Progenitor cell of endocrine pancreas (in vitro differentiated cells): ENCODE measurements around the gene UBQLN2. TPM values are rescaled to one million over a fixed set of nuclear protein-coding genes. Genes with fewer than 3 reads are reported as not detected.

ENCODE experiments used
- DNase-seq: peaks from one replicate; pipeline ENCODE4 v3.0.0; 2021; ENCODE audit warnings: low spot score; ENCODE audit not compliant: unreplicated experiment
- H3K27ac Mint-ChIP-seq: 2 replicates; pipeline ENCODE4 v1.8.0; 2021; ENCODE audit warnings: mild to moderate bottlenecking, moderate library complexity, mixed read lengths
- H3K27me3 Mint-ChIP-seq: 2 replicates; pipeline ENCODE4 v1.8.0; 2021; ENCODE audit warnings: mixed read lengths
- H3K36me3 Mint-ChIP-seq: 2 replicates; pipeline ENCODE4 v1.8.0; 2022; ENCODE audit warnings: mixed read lengths; ENCODE audit not compliant: insufficient read depth
- H3K4me1 Mint-ChIP-seq: 2 replicates; pipeline ENCODE4 v1.8.0; 2021; ENCODE audit warnings: low read depth, mixed read lengths
- H3K4me3 Mint-ChIP-seq: 2 replicates; pipeline ENCODE4 v1.8.0; 2021; ENCODE audit warnings: low read depth, mild to moderate bottlenecking, moderate library complexity, mixed read lengths
- H3K9me3 Mint-ChIP-seq: 2 replicates; pipeline ENCODE4 v1.8.0; 2021; ENCODE audit warnings: low read depth, mixed read lengths
- total RNA-seq: library from RNA; stranded (reverse); gene quantifications from 2 replicates; pipeline ENCODE4 v1.2.1, GENCODE V29; 2021
- TF ChIP-seq, protein P1 (sequence below): fragments of 200-600 bp; sonication (generic); IDR thresholded peaks from one replicate; pipeline ENCODE4 v1.5.0; 2021; ENCODE audit warnings: antibody characterized with exemption, mild to moderate bottlenecking; ENCODE audit not compliant: unreplicated experiment

The UBQLN2 gene
- total RNA-seq, 1 donor from 2014 or later, result 40.0 TPM

DNA sequence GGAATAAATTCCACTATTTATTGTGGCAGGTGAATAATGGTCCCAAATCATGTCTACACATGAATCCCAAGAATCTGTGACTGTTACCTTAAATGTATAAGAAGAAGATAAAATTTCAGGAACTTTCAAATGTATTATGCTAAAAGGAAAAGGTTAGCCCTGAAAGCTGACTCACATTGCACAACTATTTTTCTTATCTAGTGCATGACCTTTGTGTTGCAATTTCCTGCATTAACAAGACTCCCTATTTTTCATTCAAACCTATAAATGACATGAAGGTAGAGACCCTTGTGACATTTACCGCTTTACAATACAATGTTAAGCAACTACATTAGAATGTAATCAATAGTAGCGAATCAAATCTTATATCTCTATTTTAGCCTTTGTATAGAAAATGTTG, 36.7 kb downstream of the UBQLN2 start:
- no peak overlapping the region for H3K4me3 Mint-ChIP-seq
- TF ChIP-seq, protein P1, sequence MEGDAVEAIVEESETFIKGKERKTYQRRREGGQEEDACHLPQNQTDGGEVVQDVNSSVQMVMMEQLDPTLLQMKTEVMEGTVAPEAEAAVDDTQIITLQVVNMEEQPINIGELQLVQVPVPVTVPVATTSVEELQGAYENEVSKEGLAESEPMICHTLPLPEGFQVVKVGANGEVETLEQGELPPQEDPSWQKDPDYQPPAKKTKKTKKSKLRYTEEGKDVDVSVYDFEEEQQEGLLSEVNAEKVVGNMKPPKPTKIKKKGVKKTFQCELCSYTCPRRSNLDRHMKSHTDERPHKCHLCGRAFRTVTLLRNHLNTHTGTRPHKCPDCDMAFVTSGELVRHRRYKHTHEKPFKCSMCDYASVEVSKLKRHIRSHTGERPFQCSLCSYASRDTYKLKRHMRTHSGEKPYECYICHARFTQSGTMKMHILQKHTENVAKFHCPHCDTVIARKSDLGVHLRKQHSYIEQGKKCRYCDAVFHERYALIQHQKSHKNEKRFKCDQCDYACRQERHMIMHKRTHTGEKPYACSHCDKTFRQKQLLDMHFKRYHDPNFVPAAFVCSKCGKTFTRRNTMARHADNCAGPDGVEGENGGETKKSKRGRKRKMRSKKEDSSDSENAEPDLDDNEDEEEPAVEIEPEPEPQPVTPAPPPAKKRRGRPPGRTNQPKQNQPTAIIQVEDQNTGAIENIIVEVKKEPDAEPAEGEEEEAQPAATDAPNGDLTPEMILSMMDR, result no peak
- H3K36me3 Mint-ChIP-seq, result no peaks in the 10 kb centered on the region
- DNase-seq, result no peak
- H3K9me3 Mint-ChIP-seq, result peaks cover 21% of the 10 kb centered on the region
- H3K27me3 Mint-ChIP-seq, result no peaks in the 10 kb centered on the region
- no peak overlapping the region for H3K27ac Mint-ChIP-seq
- peaks cover 1% of the 10 kb centered on the region for H3K4me1 Mint-ChIP-seq

DNA sequence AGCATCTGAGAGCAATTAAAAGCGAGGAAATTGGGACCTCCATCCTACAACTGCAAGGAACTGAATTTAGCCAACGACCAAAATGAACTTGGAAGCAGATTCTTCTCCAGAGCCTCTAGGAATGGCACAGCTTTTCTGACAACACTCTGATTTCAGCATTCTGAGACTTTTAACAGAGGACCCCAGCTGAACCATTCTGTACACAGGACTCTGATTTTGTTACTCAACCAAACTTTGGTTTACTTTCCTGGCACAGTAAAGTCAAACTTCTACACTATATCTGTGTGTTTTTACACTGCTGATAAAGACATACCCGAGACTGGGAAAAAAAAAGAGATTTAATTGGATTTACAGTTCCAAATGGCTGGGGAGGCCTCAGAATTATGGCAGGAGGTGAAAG, 37.6 kb downstream of the UBQLN2 start:
- DNase-seq, result no peak
- H3K4me3 Mint-ChIP-seq, result no peak overlapping the region
- peaks cover 1% of the 10 kb centered on the region for H3K4me1 Mint-ChIP-seq
- H3K9me3 Mint-ChIP-seq, result peaks cover 23% of the 10 kb centered on the region
- TF ChIP-seq, protein P1, result no peak
- no peaks in the 10 kb centered on the region for H3K27me3 Mint-ChIP-seq
- H3K27ac Mint-ChIP-seq, result no peak overlapping the region
- no peaks in the 10 kb centered on the region for H3K36me3 Mint-ChIP-seq

DNA sequence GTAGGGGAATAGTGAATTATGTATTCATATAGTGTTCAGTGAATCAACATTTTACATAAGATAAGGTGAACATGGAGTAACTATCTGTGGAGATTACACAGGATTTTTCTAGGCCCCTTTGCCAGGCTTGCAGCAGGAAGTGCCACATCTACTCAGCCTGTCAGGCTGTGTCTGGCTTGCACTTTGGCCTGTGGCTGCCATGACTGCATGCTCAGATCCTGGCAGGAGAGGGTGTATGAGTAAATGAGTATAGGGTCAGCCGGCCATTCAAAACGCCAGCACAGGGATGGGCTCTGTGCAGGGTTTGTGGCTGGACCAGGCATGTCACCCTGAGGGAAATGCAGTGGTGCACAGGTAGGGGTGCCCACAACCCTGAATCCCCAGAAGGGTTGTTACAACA, 51.9 kb downstream of the UBQLN2 start:
- no peaks in the 10 kb centered on the region for H3K4me1 Mint-ChIP-seq
- no peaks in the 10 kb centered on the region for H3K27me3 Mint-ChIP-seq
- no peaks in the 10 kb centered on the region for H3K36me3 Mint-ChIP-seq
- H3K9me3 Mint-ChIP-seq, result peaks cover 21% of the 10 kb centered on the region
- no peak overlapping the region for H3K27ac Mint-ChIP-seq
- no peak overlapping the region for H3K4me3 Mint-ChIP-seq
- TF ChIP-seq, protein P1, result no peak
- no peak for DNase-seq

Other genes starting within 250 kb of the UBQLN2 start
- gene NBDY, start 165.6 kb downstream of the UBQLN2 start, total RNA-seq, result 48.6 and 49.3 TPM in 2 replicates